K562 (cell line): ENCODE measurements around the gene PTH1R. TPM values are rescaled to one million over a fixed set of nuclear protein-coding genes. Genes with fewer than 3 reads are reported as not detected.

Source experiments
- CEBPB ChIP-seq: fragments of 450-650 bp; IDR thresholded peaks from 2 replicates; pipeline ENCODE4 v1.6.1; 2016; ENCODE audit warnings: missing genetic modification characterization, missing compliant biosample characterization
- CREB1 ChIP-seq, 2 experiments: sonication (generic) in 1 of 2; formaldehyde crosslinking in 1 of 2; IDR thresholded peaks; 2 replicates each; pipeline versions ENCODE4 v1.6.1 to v1.8.0; 2012 to 2022; ENCODE audit warnings: inconsistent platforms in 1 of 2, mild to moderate bottlenecking in 1 of 2, missing genetic modification reagents in 1 of 2, moderate library complexity in 1 of 2
- ETV5 ChIP-seq: sonication (generic); formaldehyde crosslinking; IDR thresholded peaks from 2 replicates; pipeline ENCODE4 v1.4.0; 2020; ENCODE audit warnings: low read depth, mild to moderate bottlenecking, missing genetic modification reagents
- GATAD2B ChIP-seq: fragments of 450-650 bp; IDR thresholded peaks from 2 replicates; pipeline ENCODE4 v1.6.1; 2017; ENCODE audit warnings: mild to moderate bottlenecking, borderline replicate concordance
- HNRNPH1 ChIP-seq: fragments of 200-400 bp; formaldehyde crosslinking; optimal IDR thresholded peaks from 2 replicates; pipeline ENCODE3; 2017; ENCODE audit warnings: low read depth, mild to moderate bottlenecking, low read length, moderate library complexity
- L3MBTL2 ChIP-seq: fragments of 450-650 bp; IDR thresholded peaks from 2 replicates; pipeline ENCODE4 v1.6.1; 2016; ENCODE audit warnings: mild to moderate bottlenecking, moderate library complexity
- LCOR ChIP-seq: sonication (generic); formaldehyde crosslinking; IDR thresholded peaks from 2 replicates; pipeline ENCODE4 v1.8.0; 2022; ENCODE audit warnings: mild to moderate bottlenecking, missing genetic modification reagents
- MTF1 ChIP-seq: fragments of 250-450 bp; sonication (Bioruptor Pico); IDR thresholded peaks from 2 replicates; pipeline ENCODE4 v1.9.0; 2021; ENCODE audit warnings: moderate library complexity, mild to moderate bottlenecking, inconsistent platforms, borderline replicate concordance
- RUNX1 ChIP-seq: sonication (generic); IDR thresholded peaks from 2 replicates; pipeline ENCODE4 v1.6.1; 2016; ENCODE audit warnings: antibody characterized with exemption, low read depth
- U2AF2 ChIP-seq: fragments of 200-400 bp; formaldehyde crosslinking; optimal IDR thresholded peaks from 2 replicates; pipeline ENCODE3; 2017; ENCODE audit warnings: low read depth, mild to moderate bottlenecking, low read length
- ZC3H8 ChIP-seq: fragments of 450-650 bp; IDR thresholded peaks from 2 replicates; pipeline ENCODE4 v1.6.1; 2017
- ZNF143 ChIP-seq: sonication (generic); formaldehyde crosslinking; IDR thresholded peaks from 2 replicates; pipeline ENCODE4 v1.9.0; 2022; ENCODE audit warnings: mild to moderate bottlenecking, missing genetic modification reagents
- ZNF224 ChIP-seq: sonication (generic); formaldehyde crosslinking; IDR thresholded peaks from 2 replicates; pipeline ENCODE4 v1.8.0; 2022; ENCODE audit warnings: mild to moderate bottlenecking, missing genetic modification reagents
- ZNF444 ChIP-seq: fragments of 250-450 bp; sonication (Bioruptor Pico); IDR thresholded peaks from 2 replicates; pipeline ENCODE4 v1.4.0; 2020; ENCODE audit warnings: mild to moderate bottlenecking, moderate library complexity
- polyA plus RNA-seq, 8 experiments: library from polyadenylated mRNA; depleted of rRNA in 4 of 8; stranded (reverse) in 5 of 8; unstranded in 3 of 8; fragments of >200 nt; fragmentation: Nextera tagmentation in 2 of 8; fragmentation: Illumina TruSeq in 1 of 8; extraction: Ambion mirVana in 2 of 8; extraction: Trizol in 1 of 8; gene quantifications; 2 replicates each; pipeline versions ENCODE4 v1.2.1 to v1.2.3, GENCODE V29; 2011 to 2014; ENCODE audit warnings: inconsistent platforms in 1 of 8, missing spikeins in 1 of 8
- total RNA-seq, 7 experiments: library from RNA; depleted of rRNA in 6 of 7; stranded (reverse); fragments of >200 nt in 6 of 7; fragmentation: Illumina TruSeq in 2 of 7; extraction: Trizol in 2 of 7; gene quantifications; 2 replicates each; pipeline versions ENCODE4 v1.2.1 to v1.2.3, GENCODE V29; 2011 to 2021; ENCODE audit warnings: low replicate concordance in 1 of 7
- TF ChIP-seq, protein P1 (sequence below): fragments of 450-650 bp; IDR thresholded peaks from 2 replicates; pipeline ENCODE4 v1.6.1; 2017; ENCODE audit warnings: antibody characterized with exemption, mild to moderate bottlenecking
- TF ChIP-seq, protein P2 (sequence below): IDR thresholded peaks from 2 replicates; pipeline ENCODE4 v1.6.1; 2016; ENCODE audit warnings: missing genetic modification characterization, missing compliant biosample characterization
- TF ChIP-seq, protein P3 (sequence below): fragments of 450-650 bp; IDR thresholded peaks from 2 replicates; pipeline ENCODE4 v1.6.1; 2016
- TF ChIP-seq, protein P4 (sequence below), 2 experiments: fragments of 450-650 bp in 1 of 2; IDR thresholded peaks; 2 replicates each; pipeline ENCODE4 v1.6.1; 2011 to 2017; ENCODE audit warnings: low read depth in 2 of 2, antibody characterized with exemption in 1 of 2, borderline replicate concordance in 1 of 2, low read length in 1 of 2, mild to moderate bottlenecking in 1 of 2, mixed read lengths in 1 of 2; ENCODE audit not compliant: control insufficient read depth in 1 of 2

The PTH1R gene
- total and polyA plus RNA-seq, 9 of the 15 experiments (the other 6 are each of a cell fraction or from before 2014, with no cell fraction given) = not detected

DNA sequence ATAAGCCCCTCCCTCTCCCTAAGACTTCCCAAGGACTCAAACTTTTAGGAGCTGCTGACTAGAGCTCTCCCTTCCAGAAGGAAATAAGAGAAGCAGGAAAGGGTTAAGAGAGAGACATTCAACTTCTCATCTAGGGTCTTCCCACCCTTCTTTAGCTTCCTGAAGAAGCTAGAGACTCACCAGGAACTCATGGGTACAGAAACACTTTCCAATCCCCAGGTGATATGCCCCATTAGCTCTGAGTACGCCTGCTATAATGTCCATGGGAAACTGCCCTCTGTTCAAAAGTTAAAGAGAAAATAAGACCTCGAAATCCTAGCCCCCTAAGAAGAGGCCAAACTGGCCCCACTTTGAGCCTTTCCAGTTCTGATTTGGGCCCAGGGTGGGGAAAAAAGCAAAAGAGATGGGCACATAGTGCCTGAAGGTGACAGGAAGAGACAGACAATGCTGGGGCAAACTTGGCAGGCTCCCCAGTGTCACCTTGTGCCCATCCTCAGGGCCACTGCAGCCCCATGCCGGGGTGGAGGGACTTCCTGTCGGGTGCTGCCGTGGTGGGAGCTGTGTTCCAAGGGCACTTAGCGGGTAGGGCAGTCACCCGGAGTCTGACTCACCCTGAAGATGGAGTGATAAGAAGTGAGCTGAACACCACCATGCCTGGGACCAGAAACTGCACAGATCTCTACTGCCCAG, 69.5 kb downstream of the PTH1R start (continued):
- TF ChIP-seq ZC3H8 = no peak
- peak; percentile 35; the same call in 1 of the 2 replicates for TF ChIP-seq ZNF143 (CRISPR knock-in tag)
- TF ChIP-seq, protein P1, sequence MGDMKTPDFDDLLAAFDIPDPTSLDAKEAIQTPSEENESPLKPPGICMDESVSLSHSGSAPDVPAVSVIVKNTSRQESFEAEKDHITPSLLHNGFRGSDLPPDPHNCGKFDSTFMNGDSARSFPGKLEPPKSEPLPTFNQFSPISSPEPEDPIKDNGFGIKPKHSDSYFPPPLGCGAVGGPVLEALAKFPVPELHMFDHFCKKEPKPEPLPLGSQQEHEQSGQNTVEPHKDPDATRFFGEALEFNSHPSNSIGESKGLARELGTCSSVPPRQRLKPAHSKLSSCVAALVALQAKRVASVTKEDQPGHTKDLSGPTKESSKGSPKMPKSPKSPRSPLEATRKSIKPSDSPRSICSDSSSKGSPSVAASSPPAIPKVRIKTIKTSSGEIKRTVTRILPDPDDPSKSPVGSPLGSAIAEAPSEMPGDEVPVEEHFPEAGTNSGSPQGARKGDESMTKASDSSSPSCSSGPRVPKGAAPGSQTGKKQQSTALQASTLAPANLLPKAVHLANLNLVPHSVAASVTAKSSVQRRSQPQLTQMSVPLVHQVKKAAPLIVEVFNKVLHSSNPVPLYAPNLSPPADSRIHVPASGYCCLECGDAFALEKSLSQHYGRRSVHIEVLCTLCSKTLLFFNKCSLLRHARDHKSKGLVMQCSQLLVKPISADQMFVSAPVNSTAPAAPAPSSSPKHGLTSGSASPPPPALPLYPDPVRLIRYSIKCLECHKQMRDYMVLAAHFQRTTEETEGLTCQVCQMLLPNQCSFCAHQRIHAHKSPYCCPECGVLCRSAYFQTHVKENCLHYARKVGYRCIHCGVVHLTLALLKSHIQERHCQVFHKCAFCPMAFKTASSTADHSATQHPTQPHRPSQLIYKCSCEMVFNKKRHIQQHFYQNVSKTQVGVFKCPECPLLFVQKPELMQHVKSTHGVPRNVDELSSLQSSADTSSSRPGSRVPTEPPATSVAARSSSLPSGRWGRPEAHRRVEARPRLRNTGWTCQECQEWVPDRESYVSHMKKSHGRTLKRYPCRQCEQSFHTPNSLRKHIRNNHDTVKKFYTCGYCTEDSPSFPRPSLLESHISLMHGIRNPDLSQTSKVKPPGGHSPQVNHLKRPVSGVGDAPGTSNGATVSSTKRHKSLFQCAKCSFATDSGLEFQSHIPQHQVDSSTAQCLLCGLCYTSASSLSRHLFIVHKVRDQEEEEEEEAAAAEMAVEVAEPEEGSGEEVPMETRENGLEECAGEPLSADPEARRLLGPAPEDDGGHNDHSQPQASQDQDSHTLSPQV = peak; percentile 85
- no peak for TF ChIP-seq MTF1
- no peak for TF ChIP-seq RUNX1
- TF ChIP-seq, protein P2, sequence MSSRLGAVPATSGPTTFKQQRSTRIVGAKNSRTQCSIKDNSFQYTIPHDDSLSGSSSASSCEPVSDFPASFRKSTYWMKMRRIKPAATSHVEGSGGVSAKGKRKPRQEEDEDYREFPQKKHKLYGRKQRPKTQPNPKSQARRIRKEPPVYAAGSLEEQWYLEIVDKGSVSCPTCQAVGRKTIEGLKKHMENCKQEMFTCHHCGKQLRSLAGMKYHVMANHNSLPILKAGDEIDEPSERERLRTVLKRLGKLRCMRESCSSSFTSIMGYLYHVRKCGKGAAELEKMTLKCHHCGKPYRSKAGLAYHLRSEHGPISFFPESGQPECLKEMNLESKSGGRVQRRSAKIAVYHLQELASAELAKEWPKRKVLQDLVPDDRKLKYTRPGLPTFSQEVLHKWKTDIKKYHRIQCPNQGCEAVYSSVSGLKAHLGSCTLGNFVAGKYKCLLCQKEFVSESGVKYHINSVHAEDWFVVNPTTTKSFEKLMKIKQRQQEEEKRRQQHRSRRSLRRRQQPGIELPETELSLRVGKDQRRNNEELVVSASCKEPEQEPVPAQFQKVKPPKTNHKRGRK (tag) = no peak
- no peak for TF ChIP-seq U2AF2
- no peak for TF ChIP-seq CREB1 (IDR thresholded peaks at IDR 0.05)
- TF ChIP-seq CREB1 (CRISPR knock-in tag; IDR thresholded peaks at IDR 0.05) = no peak
- no peak for TF ChIP-seq HNRNPH1
- TF ChIP-seq CEBPB = no peak
- no peak for TF ChIP-seq ETV5 (CRISPR knock-in tag)
- TF ChIP-seq, protein P3, sequence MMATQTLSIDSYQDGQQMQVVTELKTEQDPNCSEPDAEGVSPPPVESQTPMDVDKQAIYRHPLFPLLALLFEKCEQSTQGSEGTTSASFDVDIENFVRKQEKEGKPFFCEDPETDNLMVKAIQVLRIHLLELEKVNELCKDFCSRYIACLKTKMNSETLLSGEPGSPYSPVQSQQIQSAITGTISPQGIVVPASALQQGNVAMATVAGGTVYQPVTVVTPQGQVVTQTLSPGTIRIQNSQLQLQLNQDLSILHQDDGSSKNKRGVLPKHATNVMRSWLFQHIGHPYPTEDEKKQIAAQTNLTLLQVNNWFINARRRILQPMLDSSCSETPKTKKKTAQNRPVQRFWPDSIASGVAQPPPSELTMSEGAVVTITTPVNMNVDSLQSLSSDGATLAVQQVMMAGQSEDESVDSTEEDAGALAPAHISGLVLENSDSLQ = no peak
- TF ChIP-seq ZNF444 = no peak
- no peak for TF ChIP-seq L3MBTL2
- TF ChIP-seq, protein P4, sequence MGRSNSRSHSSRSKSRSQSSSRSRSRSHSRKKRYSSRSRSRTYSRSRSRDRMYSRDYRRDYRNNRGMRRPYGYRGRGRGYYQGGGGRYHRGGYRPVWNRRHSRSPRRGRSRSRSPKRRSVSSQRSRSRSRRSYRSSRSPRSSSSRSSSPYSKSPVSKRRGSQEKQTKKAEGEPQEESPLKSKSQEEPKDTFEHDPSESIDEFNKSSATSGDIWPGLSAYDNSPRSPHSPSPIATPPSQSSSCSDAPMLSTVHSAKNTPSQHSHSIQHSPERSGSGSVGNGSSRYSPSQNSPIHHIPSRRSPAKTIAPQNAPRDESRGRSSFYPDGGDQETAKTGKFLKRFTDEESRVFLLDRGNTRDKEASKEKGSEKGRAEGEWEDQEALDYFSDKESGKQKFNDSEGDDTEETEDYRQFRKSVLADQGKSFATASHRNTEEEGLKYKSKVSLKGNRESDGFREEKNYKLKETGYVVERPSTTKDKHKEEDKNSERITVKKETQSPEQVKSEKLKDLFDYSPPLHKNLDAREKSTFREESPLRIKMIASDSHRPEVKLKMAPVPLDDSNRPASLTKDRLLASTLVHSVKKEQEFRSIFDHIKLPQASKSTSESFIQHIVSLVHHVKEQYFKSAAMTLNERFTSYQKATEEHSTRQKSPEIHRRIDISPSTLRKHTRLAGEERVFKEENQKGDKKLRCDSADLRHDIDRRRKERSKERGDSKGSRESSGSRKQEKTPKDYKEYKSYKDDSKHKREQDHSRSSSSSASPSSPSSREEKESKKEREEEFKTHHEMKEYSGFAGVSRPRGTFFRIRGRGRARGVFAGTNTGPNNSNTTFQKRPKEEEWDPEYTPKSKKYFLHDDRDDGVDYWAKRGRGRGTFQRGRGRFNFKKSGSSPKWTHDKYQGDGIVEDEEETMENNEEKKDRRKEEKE (IDR thresholded peaks at IDR 0.05; ENCODE audit: borderline replicate concordance in 1 of 2, control insufficient read depth in 1 of 2, low read depth in 2 of 2, low read length in 1 of 2) = no peak
- TF ChIP-seq GATAD2B = no peak
- TF ChIP-seq ZNF224 (CRISPR knock-in tag) = no peak
- TF ChIP-seq LCOR (CRISPR knock-in tag) = no peak
